GM18520 (cell line): ENCODE results near the gene SERINC5.

ENCODE experiments used
- ATAC-seq: cut with Tn5 transposase; IDR thresholded peaks from one replicate; pipeline ENCODE4 v1.9.1; 2021; ENCODE audit not compliant: unreplicated experiment

The SERINC5 gene

DNA sequence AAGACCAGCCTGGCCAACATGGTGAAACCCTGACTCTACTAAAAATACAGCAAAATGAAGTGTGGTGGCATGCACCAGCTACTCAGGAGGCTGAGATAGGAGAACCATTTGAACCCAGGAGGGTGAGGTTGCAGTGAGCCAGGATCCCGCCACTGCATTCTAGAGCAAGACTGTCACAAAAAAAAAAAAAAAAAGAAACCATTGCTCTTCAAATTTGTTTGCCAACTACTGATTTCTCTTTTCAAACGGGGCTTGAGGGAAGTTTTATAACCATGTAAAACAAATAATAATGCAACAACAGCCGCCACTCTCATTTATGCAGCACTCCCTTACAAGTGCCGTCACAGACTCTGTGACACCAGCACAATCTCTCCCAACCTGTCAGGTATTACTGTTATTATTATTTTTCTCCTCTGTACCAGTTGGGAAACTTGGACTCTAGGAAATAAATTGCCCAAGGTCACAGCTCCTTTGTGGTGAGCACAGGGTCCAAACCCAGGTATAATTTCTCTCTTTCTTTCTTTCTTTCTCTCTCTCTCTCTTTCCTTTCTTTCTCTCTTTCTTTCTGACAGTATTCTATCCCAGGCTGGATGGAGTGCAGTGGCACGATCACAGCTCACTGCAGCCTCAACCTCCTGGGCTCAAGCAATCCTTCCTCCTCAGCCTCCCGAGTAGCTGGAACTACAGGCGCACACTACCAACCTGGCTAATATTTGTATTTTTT is 25.4 kb downstream of the SERINC5 start:
- ATAC-seq, result no peak

DNA sequence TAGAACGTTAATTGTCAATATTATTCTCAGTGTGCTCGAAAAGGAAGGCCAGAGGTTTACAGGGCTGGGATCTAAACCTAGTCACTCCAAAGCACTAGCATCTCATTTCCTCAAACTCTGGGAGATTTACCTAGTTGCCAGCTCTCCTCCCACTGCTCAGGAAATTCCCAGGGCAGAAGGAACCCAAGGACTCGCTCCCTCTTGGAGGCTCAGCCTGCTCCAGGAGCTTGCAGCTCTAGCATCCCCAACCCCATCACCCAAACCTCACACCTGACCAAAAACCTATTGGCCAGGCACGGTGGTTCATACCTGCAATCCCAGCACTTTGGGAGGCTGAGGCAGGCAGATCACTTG is 26.0 kb downstream of the SERINC5 start:
- ATAC-seq, result no peak

DNA sequence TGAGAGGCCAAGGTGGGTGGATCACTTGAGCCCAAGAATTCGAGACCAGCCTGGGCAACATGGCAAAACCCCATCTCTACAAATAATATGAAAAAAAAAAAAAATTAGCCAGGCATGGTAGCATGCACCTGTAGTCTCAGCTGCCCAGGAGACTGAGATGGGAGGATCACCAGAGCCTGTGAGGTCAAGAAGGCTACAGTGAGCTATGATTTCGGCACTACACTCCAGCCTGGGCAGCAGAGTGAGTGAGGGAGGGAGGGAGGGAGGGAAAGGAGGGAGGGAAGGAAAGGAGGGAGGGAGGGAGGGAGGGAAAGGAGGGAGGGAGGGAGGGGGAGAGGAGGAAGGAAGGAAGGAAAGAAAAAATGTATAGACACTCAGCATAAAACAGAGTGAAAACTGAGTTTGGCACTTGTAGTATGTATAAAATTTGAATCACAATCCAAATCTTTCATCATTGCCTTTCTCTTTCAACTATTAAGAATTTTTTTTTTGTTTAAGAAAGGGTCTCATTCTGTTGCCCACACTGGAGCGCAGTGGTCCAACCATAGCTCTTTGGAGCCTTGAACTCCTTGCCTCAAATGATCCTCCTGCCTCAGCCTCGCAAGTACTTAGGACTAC is 27.8 kb downstream of the SERINC5 start:
- no peak for ATAC-seq

DNA sequence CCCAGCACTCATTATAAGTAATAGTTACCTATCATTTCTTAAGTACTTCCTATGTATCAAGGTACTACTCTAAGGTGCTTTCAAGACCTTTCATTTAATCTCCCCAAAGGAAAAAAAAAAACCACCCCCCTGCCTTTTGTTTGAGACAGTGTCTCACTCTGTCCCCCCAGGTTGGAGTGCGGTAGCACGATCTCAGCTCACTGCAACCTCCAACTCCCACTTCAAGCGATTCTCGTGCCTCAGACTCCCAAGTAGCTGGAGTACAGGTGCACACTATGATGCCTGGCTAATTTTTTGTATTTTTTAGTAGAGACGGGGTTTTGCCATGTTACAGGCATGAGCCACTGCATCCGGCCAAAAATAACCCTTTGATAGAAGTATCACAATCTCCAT is 29.9 kb downstream of the SERINC5 start:
- ATAC-seq, result no peak

DNA sequence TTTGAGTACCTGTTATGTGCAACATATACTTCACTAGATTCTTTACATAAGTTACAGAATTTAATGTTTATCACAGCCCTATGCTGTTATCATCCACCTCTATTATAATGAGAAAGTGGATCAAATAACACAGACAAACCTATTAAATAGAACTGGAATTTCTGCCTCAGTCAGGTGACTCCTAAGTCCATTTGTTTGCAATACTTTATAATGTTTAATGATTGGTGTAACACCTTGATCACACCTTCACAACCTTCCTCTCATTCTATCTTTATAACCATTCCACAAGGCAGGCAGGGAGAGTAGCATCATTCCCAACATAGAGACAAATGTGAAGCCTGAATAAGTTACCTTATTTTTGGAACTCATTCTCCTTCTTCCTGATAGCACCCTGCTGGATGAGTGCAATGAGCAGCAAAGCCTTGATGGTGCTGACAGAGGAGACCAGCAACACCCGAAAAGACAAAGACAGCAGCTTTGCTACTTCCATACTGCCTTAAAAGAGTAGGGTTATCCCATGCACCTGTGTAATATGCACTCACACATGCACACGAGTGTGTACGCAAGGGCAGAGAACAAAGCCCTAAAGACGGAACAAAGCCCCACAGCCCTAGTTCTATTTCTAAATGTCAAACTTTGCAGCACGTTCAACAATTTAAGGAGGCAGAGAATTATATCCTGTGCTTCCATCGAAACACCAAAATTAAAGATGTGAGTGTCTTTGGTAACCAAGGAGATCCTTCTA is 30.5 kb downstream of the SERINC5 start:
- ATAC-seq, result no peak

DNA sequence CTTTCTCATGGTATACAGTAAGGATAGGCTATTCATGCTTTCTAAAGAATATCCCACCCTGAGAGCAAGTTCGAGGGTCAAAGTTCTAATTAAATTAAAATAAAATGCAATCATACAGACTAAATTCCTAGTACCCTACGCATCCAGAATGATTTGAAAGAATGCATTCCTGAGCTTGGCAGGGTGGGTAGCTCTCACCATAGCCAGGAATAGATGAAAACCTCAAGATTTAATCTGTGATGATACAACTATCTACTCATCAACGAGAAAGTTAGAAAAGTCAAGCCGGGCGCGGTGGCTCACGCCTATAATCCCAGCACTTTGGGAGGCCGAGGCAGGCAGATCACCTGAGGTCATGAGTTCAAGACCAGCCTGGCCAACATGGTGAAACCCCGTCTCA is 32.3 kb downstream of the SERINC5 start:
- no peak for ATAC-seq

DNA sequence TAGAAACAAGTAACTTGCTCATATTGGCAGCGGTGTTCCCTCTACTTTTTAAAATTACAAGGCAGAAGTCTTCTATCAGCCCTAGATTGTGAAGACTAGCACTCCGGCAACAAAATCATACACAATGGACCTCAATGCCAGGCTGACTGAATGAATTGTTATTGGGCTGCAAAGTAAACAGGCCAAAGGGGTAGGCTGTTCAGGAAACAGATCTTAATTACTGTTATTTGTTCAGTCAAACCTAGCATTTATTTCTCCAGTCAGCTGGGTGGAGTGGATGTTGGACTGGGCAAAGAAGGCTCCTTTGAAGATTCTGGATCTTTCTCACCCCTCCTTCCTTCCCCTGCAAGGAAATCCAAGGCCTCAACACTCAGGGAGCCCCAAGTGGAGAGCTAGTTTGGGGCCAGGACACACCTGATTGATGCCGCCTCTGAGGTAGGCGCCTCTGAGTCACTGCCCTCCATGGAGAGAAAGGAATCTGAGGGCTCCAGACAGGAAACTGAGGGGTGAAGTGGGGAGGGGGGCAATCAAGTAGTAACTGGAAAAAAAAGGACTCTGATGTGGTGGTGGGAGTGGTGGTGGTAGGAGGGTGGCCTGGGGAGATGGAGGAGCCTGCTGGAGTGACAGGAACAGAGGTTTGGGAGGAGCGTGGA is 35.5 kb downstream of the SERINC5 start:
- no peak for ATAC-seq

DNA sequence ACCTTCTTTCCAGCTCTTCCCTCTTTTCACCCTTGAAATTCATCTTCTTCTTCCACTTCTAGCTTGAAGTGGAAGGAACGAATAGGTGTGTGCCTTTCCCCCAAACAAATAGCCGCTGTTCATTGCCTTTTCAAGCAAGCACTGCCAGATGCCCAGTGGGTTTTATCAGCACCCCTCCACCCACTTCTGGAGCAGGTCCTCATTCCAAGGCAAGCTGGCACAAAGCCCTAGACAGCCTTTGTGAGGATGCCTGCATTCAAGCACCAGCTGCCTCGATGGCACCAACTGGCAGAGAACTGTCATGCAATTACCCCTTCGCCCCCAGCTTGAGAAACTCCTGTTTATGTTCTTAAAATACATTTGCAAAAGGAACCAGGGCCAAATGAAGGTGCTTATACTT is 36.5 kb downstream of the SERINC5 start:
- ATAC-seq, result no peak

DNA sequence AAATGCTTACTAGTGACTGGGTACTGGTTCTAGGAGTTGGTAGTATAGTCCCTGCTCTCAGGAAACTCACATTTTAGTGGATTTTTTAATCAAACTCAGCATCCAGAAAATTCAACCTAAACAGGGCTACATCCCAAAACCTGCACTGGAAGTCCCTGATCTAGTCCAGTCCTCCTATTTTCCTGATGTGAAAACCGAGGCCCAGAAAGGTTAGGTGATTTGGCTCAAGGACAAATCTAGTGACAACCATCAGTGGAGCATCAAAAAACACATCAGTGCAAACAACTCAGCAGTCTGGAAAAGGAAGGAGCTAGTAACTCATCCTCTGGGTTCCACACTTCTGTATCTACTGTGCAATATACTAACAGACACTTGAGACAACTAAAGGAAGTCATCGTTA is 38.2 kb downstream of the SERINC5 start:
- ATAC-seq, result no peak

DNA sequence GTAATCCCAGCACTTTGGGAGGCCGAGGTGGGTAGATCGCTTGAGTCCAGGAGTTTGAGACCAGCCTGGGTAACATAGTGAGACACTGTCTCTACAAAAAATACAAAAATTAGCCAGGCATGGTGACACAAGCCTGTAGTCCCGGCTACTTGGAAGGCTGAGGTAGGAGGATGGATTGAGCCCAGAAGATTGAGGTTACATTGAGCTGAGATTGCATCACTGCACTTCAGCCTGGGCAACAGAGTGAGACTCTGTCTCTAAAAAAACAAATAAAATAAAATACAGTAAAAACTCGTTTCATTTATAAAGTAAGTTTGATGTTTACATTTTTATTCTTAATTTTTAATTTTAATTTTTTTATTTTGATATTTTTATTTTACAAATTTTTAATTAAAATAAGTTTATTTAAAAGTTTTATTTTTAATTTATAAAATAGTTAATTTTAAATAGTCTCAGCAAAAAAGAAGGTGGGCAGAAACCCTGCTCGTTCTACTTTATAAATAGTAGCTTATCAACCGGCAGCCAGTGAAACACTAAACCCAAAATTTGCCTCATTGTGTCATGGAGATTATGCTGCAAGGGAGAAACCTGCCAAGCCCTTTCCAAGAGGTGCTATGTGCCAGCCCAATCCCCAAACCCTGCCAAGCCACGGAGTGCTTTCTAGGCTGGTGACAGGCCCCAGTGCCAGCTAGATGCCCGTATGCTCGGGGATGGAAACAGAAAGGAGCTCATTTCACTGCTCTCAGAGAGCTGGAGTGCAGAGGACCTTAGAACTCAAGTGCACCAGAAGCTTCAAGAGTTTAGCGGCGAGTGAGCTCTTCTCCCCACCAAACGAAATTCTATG is 38.9 kb downstream of the SERINC5 start:
- ATAC-seq, result no peak

DNA sequence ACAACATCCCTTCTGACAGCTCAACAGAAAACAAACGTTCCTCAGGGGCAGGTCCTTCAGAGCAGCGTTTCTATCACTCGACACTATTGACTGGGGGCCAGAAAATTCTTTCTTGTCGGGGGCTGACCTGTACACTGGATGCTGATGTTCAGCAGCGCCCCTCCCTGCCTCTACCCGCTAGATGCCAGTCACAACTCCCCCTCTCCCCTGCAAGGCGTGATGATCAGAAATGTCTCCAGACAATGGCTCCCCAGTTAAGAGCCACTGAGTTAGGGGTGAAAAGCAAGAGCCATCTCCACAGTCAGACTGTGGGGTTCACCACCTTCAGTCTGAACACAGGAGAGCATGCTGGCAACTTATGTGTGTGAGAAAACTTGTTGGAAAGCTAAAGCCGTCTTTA is 39.8 kb downstream of the SERINC5 start:
- no peak for ATAC-seq

DNA sequence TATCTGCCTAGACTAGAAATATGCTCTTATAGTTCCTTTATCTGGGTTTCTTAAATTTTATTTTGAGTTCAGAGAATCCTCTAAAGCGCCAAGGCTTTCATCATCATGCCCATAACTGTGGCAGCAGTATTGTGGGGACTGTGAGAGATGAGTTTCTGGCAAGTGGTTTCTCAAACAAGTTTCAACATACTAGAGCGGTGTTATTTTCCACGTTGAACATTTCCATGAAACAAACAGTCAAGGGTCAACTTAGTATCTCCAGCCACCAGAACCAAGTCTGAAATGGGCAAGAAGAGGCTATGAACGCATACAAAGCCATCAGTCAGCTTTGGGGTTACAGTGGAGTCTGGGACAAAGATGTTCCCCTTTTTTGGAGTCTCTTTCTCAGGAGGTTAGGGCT is 40.3 kb downstream of the SERINC5 start:
- ATAC-seq, result no peak

DNA sequence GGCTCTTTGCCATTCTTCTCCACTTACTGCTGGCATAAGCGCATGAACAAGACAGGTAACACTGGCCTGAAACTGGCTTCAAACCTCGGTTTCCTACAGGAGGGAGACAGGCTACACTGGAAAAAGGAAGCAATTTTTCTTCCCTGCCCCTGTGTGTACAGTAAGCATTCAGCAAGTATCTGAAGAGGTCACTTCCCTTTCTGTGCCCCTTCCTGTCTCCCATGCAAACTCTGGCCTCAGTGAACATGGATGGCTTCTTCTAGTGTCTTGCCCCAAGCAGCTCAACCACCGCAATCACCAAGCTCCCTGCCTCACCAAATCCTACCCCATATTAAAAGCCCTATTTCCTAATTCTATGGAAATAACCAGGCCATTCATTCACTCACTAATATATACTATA is 42.4 kb downstream of the SERINC5 start:
- ATAC-seq, result no peak

DNA sequence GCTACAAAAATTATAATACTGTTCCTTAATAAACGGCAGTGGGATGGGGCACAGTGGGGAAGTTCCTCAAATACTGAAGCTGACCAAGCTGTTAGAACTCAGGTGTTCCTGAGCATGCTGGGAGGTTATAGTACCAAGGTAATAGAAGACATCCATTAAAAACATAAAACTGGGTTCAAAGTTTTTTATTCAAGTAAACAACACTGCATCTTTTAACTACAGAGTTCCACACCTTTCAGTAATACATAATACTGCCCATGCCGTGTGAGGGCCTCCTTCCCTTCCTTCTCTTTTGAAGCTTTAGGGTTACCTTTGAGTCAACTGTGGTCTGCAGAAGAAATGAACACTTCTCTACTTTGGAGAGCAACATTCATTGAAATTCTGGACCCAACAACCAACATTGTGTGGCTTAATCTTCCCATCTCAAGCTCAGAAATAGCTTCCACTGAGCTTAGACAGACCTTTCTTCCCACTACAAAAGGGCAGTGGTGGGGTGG is 43.6 kb downstream of the SERINC5 start:
- no peak for ATAC-seq

DNA sequence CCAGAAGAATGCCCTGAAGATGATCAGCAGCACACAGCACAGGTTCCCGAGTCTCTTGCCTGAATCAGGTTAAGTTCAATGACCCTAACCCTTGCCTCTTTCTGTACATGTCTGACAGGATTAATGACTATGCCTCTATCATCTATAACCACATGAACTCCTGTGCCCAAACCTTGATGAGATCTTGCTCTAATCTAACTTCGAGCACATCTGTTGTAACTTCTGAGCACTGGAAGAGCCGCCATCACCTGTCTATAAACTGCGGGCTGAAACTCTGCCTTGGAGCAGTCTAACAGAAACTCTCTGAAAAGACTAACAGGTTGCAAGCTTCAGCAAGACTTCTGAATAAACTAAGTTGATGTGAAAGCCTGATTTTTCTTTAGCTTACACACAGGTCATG is 44.5 kb downstream of the SERINC5 start:
- ATAC-seq, result no peak

DNA sequence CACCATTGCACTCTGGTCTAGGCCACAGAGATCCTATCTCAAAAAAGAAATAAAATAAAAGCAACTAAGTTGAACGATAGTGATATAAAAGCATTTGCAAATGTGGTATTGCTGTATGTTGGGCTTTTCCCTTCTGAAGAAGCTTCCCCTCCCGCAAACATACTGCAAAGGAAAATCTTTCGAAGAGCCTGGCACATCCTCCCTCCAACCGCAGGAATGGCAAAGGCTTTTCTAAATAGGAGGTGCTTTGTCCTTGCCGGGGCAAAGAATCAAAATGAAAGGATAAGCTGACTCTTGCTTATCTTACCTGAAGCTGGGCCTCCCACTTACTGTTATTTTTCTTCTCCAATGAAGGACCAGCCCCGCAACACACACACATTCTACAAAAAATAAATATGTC is 45.8 kb downstream of the SERINC5 start:
- no peak for ATAC-seq

DNA sequence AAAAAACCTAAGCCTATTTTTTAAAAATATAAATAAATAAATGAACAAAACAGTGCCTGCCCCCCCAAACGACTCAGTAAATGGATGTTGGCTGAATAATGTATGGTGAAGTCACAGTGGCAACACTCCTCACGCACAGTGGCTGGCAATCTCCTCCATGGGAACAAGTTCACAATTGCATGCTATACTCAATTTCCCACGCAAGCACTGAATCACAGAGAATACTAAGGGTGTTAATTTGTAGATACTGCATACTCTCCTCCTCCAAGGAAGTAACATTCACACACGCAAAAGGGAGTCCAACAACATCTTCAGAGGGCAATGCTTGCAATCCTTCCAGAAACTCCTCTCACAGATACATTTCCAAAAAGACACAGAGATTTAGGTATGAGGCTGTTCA is 47.5 kb downstream of the SERINC5 start:
- no peak for ATAC-seq

DNA sequence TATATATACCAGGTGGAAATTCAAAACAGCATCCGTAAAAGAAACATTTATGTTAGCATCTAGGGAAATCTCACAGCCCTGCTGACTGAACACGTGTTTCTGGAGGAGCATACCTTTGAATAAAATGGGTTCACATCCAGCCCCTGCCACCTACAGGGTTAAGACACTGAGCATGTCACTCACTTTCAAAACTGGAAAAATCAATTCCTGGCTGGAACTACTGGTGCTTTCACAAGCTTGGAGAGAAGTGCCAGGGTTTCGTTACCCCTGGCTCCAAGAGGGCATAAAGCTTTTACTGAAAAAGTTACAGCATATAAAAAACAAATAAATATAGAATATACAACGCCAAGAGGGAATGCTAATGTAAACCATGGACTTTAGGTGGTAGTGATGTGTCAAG is 48.0 kb downstream of the SERINC5 start:
- ATAC-seq, result no peak

DNA sequence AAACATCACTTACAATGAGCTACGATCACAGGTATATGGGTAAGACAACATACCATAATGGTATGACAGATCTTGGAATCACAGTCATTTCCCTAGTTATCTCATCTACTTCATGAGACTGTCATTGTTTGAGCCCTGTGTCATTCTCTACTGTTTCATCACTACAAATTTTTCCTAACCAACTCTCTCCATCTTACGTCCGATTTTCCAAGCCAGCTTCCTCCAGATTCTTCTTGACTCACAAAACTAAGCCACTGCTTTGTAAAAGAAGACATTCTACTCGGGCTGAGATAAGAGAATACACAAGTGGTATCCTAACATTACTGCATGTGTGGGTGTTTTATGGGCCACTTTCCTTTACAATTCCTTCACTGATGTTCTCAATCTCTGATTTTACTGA is 49.6 kb downstream of the SERINC5 start:
- no peak for ATAC-seq

DNA sequence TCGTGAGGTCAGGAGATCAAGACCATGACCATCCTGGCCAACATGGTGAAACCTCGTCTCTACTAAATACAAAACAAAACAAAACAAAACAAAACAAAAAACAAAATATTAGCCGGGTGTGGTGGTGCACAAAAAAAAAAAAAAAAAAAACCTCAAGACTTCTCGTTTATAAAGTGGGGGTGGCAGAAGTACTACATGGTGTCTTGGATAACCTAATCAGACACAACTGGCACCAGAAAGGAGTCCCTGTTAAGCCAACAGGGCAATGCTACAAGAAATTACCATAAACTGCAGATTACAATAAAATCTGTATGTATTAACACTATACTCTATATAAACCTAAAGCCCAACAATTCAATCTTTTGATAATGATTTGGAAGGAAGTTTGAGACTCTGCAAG is 50.0 kb downstream of the SERINC5 start:
- no peak for ATAC-seq
